ENCODE results near the gene PAMR1. TPM values are rescaled to one million over a fixed set of nuclear protein-coding genes. Genes with fewer than 3 reads are reported as not detected.

Gene PAMR1
- total and polyA plus RNA-seq, 2 of the 8 experiments (the other 6 are each of a cell fraction or from before 2014, with no cell fraction given), result 3.0 to 6.9 TPM

DNA sequence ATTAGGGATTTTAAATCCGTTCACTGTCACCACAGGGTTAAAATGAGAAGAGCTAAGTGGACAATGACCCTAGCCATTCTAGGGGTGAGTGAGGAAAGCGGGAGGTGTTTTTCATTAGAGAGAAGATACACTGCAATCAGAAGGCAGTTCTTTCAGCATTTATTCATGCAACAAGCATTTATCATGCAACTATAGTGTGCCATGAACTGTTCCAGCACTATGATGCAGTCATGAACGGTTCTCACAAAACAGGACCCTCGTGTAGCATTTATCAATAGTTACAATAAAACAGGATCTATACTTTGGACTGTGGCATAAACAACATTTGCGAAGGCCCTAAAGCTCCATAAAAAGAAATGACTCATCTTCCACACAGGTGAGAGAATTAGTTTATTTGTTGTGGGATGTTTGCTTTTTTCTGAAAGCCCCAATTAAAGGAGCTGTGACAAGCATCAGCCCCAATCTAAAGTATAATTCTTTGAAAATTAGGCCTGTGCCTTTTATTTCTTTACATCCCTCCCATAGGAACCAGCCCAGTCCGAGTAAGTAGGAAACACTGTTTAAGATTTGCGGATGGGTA, 51.5 kb downstream of the PAMR1 start:
- no peak overlapping the region for H3K4me3 ChIP-seq (ENCODE audit: extremely low read depth in 1 of 4, insufficient read depth in 2 of 4, low read depth in 3 of 4, low read length in 4 of 4)
- H3K23me2 ChIP-seq (ENCODE audit: low read depth, low read length), result no peaks in the 10 kb centered on the region
- 84% methylated on average over 7 of the region's 7 CpGs; no CpG with 5 or more reads in 1 of the 2 experiments for WGBS, 2 experiments (ENCODE audit: extremely low coverage in 1 of 2, insufficient coverage in 1 of 2, insufficient read length in 1 of 2, insufficient replicate concordance in 2 of 2, low coverage in 1 of 2, low lambda C conversion rate in 2 of 2, missing lambda C conversion rate in 1 of 2)
- H3K56ac ChIP-seq (replicated peaks; ENCODE audit: insufficient read length, low read depth, low read length), result no peak overlapping the region
- no peak overlapping the region for H3K18ac ChIP-seq (ENCODE audit: extremely low read depth, low read length)
- H2AK5ac ChIP-seq (ENCODE audit: low read depth, low read length), result no peak overlapping the region
- H3K27ac ChIP-seq (ENCODE audit: low read depth, low read length), result no peak overlapping the region
- no peak overlapping the region for H2BK120ac ChIP-seq (replicated peaks; ENCODE audit: low read depth, low read length)
- no peaks in the 10 kb centered on the region for H4K20me1 ChIP-seq (replicated peaks in 1 of 2; ENCODE audit: control insufficient read depth in 1 of 2, insufficient read depth in 2 of 2, low read length in 2 of 2)
- H3K27me3 ChIP-seq (replicated peaks in 1 of 4; ENCODE audit: control insufficient read depth in 3 of 4, extremely low read depth in 1 of 4, insufficient read depth in 3 of 4, low read length in 3 of 4), result peaks cover 0 to 1% (median 0%) of the 10 kb centered on the region in 4 experiments; a peak in 2 of 7 replicates
- H3K9ac ChIP-seq (replicated peaks in 1 of 4; ENCODE audit: extremely low read depth in 1 of 4, low read depth in 3 of 4, low read length in 3 of 4), result no peak overlapping the region
- H4K91ac ChIP-seq (replicated peaks; ENCODE audit: insufficient read length, low read length), result no peak overlapping the region
- no peak overlapping the region for H4K5ac ChIP-seq (ENCODE audit: insufficient read length, low read depth, low read length)
- H3K23ac ChIP-seq (ENCODE audit: insufficient read length), result no peak overlapping the region
- no peak overlapping the region for H2BK15ac ChIP-seq (ENCODE audit: low read length)
- TF ChIP-seq CEBPB (IDR thresholded peaks at IDR 0.05; ENCODE audit: low read depth, low read length) (no peak), EZH2 (IDR thresholded peaks at IDR 0.05; ENCODE audit: low read depth, low read length, severe bottlenecking) (no peak), NRF1 (IDR thresholded peaks at IDR 0.05; ENCODE audit: low read depth, low read length) (no peak), ZNF274 (IDR thresholded peaks at IDR 0.05; ENCODE audit: borderline replicate concordance, extremely low read depth, low read length) (no peak)
- TF ChIP-seq, protein P1, sequence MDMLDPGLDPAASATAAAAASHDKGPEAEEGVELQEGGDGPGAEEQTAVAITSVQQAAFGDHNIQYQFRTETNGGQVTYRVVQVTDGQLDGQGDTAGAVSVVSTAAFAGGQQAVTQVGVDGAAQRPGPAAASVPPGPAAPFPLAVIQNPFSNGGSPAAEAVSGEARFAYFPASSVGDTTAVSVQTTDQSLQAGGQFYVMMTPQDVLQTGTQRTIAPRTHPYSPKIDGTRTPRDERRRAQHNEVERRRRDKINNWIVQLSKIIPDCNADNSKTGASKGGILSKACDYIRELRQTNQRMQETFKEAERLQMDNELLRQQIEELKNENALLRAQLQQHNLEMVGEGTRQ (IDR thresholded peaks at IDR 0.05; ENCODE audit: low read length), result no peak
- TF ChIP-seq, protein P2, sequence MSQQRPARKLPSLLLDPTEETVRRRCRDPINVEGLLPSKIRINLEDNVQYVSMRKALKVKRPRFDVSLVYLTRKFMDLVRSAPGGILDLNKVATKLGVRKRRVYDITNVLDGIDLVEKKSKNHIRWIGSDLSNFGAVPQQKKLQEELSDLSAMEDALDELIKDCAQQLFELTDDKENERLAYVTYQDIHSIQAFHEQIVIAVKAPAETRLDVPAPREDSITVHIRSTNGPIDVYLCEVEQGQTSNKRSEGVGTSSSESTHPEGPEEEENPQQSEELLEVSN (IDR thresholded peaks at IDR 0.05), result no peak
- H3K4ac ChIP-seq (replicated peaks; ENCODE audit: insufficient read length, low read depth, low read length), result no peak overlapping the region
- no peak overlapping the region for H2BK5ac ChIP-seq (ENCODE audit: low read depth, low read length)
- DNase-seq (ENCODE audit: low read depth in 1 of 2, low spot score in 2 of 2), result no peak
- H3K4me1 ChIP-seq (replicated peaks in 1 of 4; ENCODE audit: control insufficient read depth in 3 of 4, insufficient read depth in 4 of 4, low read length in 3 of 4), result peaks cover 5 to 11% (median 8%) of the 10 kb centered on the region in 4 experiments
- no peak overlapping the region for H2BK20ac ChIP-seq (ENCODE audit: low read length)
- H4K8ac ChIP-seq (ENCODE audit: extremely low read depth, insufficient read depth, low read length), result no peak overlapping the region
- no peaks in the 10 kb centered on the region for H3K79me1 ChIP-seq (ENCODE audit: low read depth, low read length)
- no peak overlapping the region for H2AFZ ChIP-seq (ENCODE audit: low read length)
- 0 out of 8 replicates have a peak, but pooled peaks cover 0 to 3% (median 0%) of the 10 kb centered on the region in 4 experiments for H3K36me3 ChIP-seq (ENCODE audit: control insufficient read depth in 2 of 4, insufficient read depth in 4 of 4, low read length in 3 of 4)
- CTCF ChIA-PET (ENCODE audit: partially characterized antibody), result interaction anchor here (0.5 to 2.2 kb wide), 5 partner anchors 11 to 1117 kb away, joined by 3 to 11 read pairs (median 4); no protein-coding TSS in a partner anchor
- H3K4me2 ChIP-seq (ENCODE audit: insufficient read depth in 1 of 2, low read depth in 2 of 2, low read length in 2 of 2), result no peak overlapping the region
- H3K9me3 ChIP-seq (ENCODE audit: insufficient read depth in 2 of 2, low read depth in 1 of 2, low read length in 1 of 2), result no peaks in the 10 kb centered on the region
- H2BK12ac ChIP-seq (ENCODE audit: low read depth, low read length), result no peak overlapping the region
- POLR2A ChIA-PET (ENCODE audit: partially characterized antibody), result interaction anchor here (0.8 kb wide), 1 partner anchor 10 kb away, joined by 3 read pairs; no protein-coding TSS in a partner anchor
- no peaks in the 10 kb centered on the region for H3K79me2 ChIP-seq (ENCODE audit: control insufficient read depth in 1 of 2, insufficient read depth in 2 of 2, low read length in 2 of 2)
- no peak overlapping the region for H3K14ac ChIP-seq (ENCODE audit: insufficient read length)
- FAIRE-seq, result no peak

Data from H1 (cell line).